ENCODE data around the gene EML3.
A peak's percentile ranks its signal among the peaks of the same experiment; 100 is the strongest.
"Not testable (repeated sequence)": the region's sequence is repeated elsewhere in the genome, so short reads cannot be mapped to it uniquely, and the experiment has no call there.

The EML3 gene

DNA sequence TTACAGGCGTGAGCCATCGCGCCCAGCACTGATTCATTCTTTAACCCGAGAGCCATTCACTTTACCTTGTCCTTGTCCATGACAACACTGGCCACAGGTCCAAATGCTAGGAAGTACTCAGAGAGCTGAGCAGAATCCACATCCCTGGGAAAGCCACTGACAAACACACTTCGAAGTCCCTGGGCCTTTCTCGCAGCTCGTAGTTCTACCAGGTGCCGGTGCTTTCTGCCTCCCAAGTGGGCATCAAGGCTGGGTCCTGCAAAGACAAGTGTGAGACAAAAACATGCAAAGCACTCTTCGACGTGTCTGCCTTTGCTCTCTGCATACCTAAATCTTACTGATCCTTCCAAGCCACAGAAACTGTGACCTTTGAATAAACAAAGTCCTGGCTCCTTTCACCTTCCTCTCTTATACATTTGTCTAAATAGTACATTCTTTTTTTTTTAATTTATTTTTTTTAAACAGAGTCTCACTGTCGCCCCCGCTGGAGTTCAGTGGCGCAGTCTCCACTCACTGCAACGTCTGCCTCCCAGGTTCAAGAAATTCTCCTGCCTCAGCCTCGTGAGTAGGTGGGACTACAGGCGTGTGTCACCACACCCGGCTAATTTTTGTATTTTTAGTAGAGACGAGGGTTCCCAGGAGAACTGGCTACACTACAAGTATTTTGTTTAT is 23.5 kb downstream of the EML3 start:
- no peak overlapping the region for H2BK5ac ChIP-seq (ENCODE audit: low read depth, low read length, poor library complexity, severe bottlenecking)
- no peak overlapping the region for H2BK120ac ChIP-seq (ENCODE audit: low read depth, low read length)
- H3K79me1 ChIP-seq (replicated peaks; ENCODE audit: low read length, poor library complexity, severe bottlenecking): peaks cover 19% of the 10 kb centered on the region
- H4K8ac ChIP-seq (ENCODE audit: low read length): no peak overlapping the region
- H2BK15ac ChIP-seq (ENCODE audit: low read depth, poor library complexity, severe bottlenecking): no peak overlapping the region
- DNase-seq: peak; percentile 57
- no peak overlapping the region for H3K4me2 ChIP-seq (ENCODE audit: low read length, poor library complexity, severe bottlenecking)
- H3K23ac ChIP-seq (ENCODE audit: low read length in 2 of 2): no peak overlapping the region
- H4K91ac ChIP-seq (ENCODE audit: low read length): no peak overlapping the region
- peak overlapping the region; percentile 30 for H3K9ac ChIP-seq (ENCODE audit: low read length)
- peaks cover 39 to 40% of the 10 kb centered on the region in 2 experiments for H3K36me3 ChIP-seq (ENCODE audit: control insufficient read depth in 1 of 2, insufficient read depth in 2 of 2, low read depth in 1 of 2, low read length in 2 of 2)
- H3K4ac ChIP-seq (ENCODE audit: low read depth in 1 of 2, low read length in 2 of 2): no peak overlapping the region
- H3K18ac ChIP-seq (ENCODE audit: low read depth in 1 of 2, low read length in 2 of 2): no peak overlapping the region
- H3K9me3 ChIP-seq (ENCODE audit: control insufficient read depth, low read length): no peaks in the 10 kb centered on the region
- H3K4me1 ChIP-seq (ENCODE audit: control insufficient read depth, insufficient read depth, low read depth, low read length): peaks cover 15% of the 10 kb centered on the region
- H3K27ac ChIP-seq (ENCODE audit: low read length, poor library complexity, severe bottlenecking): no peak overlapping the region
- H3K27me3 ChIP-seq (ENCODE audit: control insufficient read depth in 1 of 2, insufficient read depth in 1 of 2, low read length in 2 of 2): no peaks in the 10 kb centered on the region
- WGBS: 76% methylated on average over 15 of the region's 18 CpGs
- H2BK12ac ChIP-seq (ENCODE audit: low read length in 2 of 2): no peak overlapping the region
- no peak overlapping the region for H3K14ac ChIP-seq (ENCODE audit: low read length in 2 of 2)
- no peak overlapping the region for H2AFZ ChIP-seq (ENCODE audit: low read depth, low read length)
- no peak overlapping the region for H3K4me3 ChIP-seq (ENCODE audit: insufficient read depth in 1 of 2, low read depth in 1 of 2, low read length in 2 of 2)
- H2AK5ac ChIP-seq (ENCODE audit: low read length, severe bottlenecking): no peak overlapping the region

DNA sequence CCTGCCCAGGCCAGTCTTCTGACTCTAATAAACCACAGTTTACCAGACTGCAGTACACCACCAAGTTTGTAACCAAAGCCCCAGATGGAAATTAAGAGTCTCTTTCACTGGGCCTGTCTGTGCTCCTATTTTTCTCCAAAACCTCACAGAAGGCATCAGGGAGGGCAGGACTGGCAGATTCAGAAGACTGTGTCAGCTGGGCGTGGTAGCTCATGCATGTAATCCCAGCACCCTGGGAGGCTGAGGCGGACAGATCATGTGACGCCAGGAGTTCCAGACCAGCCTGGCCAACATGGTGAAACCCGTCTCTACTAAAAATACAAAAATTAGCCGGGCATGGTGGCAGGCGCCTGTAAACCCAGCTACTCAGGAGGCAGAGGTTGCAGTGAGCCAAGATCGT is 27.2 kb downstream of the EML3 start:
- not testable (repeated sequence) for H3K4me1 ChIP-seq (ENCODE audit: control insufficient read depth, insufficient read depth, low read depth, low read length); H3K14ac ChIP-seq (ENCODE audit: low read length in 2 of 2); H3K9ac ChIP-seq (ENCODE audit: low read length); H3K4ac ChIP-seq (ENCODE audit: low read depth in 1 of 2, low read length in 2 of 2); H3K18ac ChIP-seq (ENCODE audit: low read depth in 1 of 2, low read length in 2 of 2); H3K27ac ChIP-seq (ENCODE audit: low read length, poor library complexity, severe bottlenecking); H3K4me3 ChIP-seq (ENCODE audit: insufficient read depth in 1 of 2, low read depth in 1 of 2, low read length in 2 of 2); H2AFZ ChIP-seq (ENCODE audit: low read depth, low read length); H4K91ac ChIP-seq (ENCODE audit: low read length); H2BK15ac ChIP-seq (ENCODE audit: low read depth, poor library complexity, severe bottlenecking); H2BK12ac ChIP-seq (ENCODE audit: low read length in 2 of 2); H3K4me2 ChIP-seq (ENCODE audit: low read length, poor library complexity, severe bottlenecking); H3K27me3 ChIP-seq (ENCODE audit: control insufficient read depth in 1 of 2, insufficient read depth in 1 of 2, low read length in 2 of 2); H3K23ac ChIP-seq (ENCODE audit: low read length in 2 of 2); H3K9me3 ChIP-seq (ENCODE audit: control insufficient read depth, low read length); H2AK5ac ChIP-seq (ENCODE audit: low read length, severe bottlenecking); H2BK5ac ChIP-seq (ENCODE audit: low read depth, low read length, poor library complexity, severe bottlenecking); DNase-seq; H4K8ac ChIP-seq (ENCODE audit: low read length); H2BK120ac ChIP-seq (ENCODE audit: low read depth, low read length)
- 96% methylated on average over 7 of the region's 7 CpGs for WGBS
- H3K79me1 ChIP-seq (replicated peaks; ENCODE audit: low read length, poor library complexity, severe bottlenecking): peaks cover 25% of the 10 kb centered on the region
- peaks cover 35 to 52% of the 10 kb centered on the region in 2 experiments for H3K36me3 ChIP-seq (ENCODE audit: control insufficient read depth in 1 of 2, insufficient read depth in 2 of 2, low read depth in 1 of 2, low read length in 2 of 2)

DNA sequence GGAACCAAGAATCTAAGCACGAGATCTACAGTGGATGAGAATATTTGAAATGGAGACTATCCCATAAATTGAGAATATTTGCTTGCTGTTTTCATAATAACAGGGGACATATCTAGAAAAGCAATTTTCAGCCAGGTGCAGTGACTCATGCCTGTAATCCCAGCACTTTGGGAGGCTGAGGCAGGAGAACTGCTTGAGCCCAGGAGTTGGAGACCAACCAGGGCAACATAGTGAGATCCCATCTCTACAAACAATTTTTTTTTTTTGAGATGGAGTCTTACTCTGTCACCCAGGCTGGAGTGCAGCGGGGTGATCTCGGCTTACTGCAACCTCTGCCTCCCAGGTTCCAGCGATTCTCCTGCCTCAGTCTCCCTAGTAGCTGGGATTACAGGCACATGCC is 30.8 kb downstream of the EML3 start:
- peaks cover 19% of the 10 kb centered on the region for H3K79me1 ChIP-seq (replicated peaks; ENCODE audit: low read length, poor library complexity, severe bottlenecking)
- not testable (repeated sequence) for H2BK120ac ChIP-seq (ENCODE audit: low read depth, low read length); H3K9ac ChIP-seq (ENCODE audit: low read length); H3K4ac ChIP-seq (ENCODE audit: low read depth in 1 of 2, low read length in 2 of 2); H4K8ac ChIP-seq (ENCODE audit: low read length); H3K4me2 ChIP-seq (ENCODE audit: low read length, poor library complexity, severe bottlenecking); H3K27me3 ChIP-seq (ENCODE audit: control insufficient read depth in 1 of 2, insufficient read depth in 1 of 2, low read length in 2 of 2); H3K9me3 ChIP-seq (ENCODE audit: control insufficient read depth, low read length); H2AK5ac ChIP-seq (ENCODE audit: low read length, severe bottlenecking); DNase-seq; H3K4me3 ChIP-seq (ENCODE audit: insufficient read depth in 1 of 2, low read depth in 1 of 2, low read length in 2 of 2); H3K4me1 ChIP-seq (ENCODE audit: control insufficient read depth, insufficient read depth, low read depth, low read length); H3K27ac ChIP-seq (ENCODE audit: low read length, poor library complexity, severe bottlenecking); H2AFZ ChIP-seq (ENCODE audit: low read depth, low read length); H3K23ac ChIP-seq (ENCODE audit: low read length in 2 of 2); H3K14ac ChIP-seq (ENCODE audit: low read length in 2 of 2); H2BK12ac ChIP-seq (ENCODE audit: low read length in 2 of 2); H4K91ac ChIP-seq (ENCODE audit: low read length); H2BK5ac ChIP-seq (ENCODE audit: low read depth, low read length, poor library complexity, severe bottlenecking); H3K18ac ChIP-seq (ENCODE audit: low read depth in 1 of 2, low read length in 2 of 2); H2BK15ac ChIP-seq (ENCODE audit: low read depth, poor library complexity, severe bottlenecking)
- WGBS: 98% methylated on average over 3 of the region's 4 CpGs
- peaks cover 40 to 65% of the 10 kb centered on the region in 2 experiments for H3K36me3 ChIP-seq (ENCODE audit: control insufficient read depth in 1 of 2, insufficient read depth in 2 of 2, low read depth in 1 of 2, low read length in 2 of 2)

DNA sequence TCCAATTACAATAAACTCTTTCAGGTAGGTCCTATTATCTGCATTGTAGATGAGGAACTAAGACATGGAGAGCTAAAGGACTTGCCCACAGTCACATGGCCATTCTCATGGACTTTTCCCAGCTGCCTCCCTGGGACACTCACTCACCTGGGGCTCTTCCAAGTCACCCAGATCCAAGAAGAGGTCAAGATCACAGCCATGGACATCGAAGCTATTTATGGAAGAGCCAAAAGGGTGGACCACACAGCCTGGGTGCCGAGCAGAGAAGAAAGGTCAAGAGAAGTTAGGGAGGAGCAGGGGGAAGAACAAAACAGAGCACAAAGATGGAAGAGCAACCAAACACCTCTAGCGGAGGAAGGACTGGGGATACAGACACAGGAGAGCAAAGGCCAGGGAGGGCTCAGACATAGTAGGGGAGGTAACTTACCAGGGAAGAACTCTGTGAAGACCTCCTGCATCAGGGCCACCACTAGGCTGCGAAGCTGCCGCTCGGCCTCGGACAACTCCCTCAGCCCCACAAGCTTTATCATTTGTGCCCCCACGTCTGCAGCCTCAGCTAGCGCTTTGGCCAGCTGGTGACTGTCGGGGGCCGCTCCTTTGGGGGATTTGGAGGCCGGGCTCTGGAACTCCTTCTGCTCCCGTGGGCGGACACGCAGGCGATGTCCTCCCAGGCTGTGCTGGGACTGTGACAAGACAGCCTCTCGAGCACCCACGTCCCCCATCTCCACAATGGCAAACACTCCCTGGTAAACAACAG is 31.4 kb downstream of the EML3 start:
- H3K9me3 ChIP-seq (ENCODE audit: control insufficient read depth, low read length): no peaks in the 10 kb centered on the region
- H3K36me3 ChIP-seq (ENCODE audit: control insufficient read depth in 1 of 2, insufficient read depth in 2 of 2, low read depth in 1 of 2, low read length in 2 of 2): peaks cover 43 to 69% of the 10 kb centered on the region in 2 experiments
- H2AFZ ChIP-seq (ENCODE audit: low read depth, low read length): no peak overlapping the region
- H3K4me2 ChIP-seq (ENCODE audit: low read length, poor library complexity, severe bottlenecking): no peak overlapping the region
- no peak overlapping the region for H4K91ac ChIP-seq (ENCODE audit: low read length)
- H2BK5ac ChIP-seq (ENCODE audit: low read depth, low read length, poor library complexity, severe bottlenecking): no peak overlapping the region
- no peaks in the 10 kb centered on the region for H3K27me3 ChIP-seq (ENCODE audit: control insufficient read depth in 1 of 2, insufficient read depth in 1 of 2, low read length in 2 of 2)
- H3K14ac ChIP-seq (ENCODE audit: low read length in 2 of 2): no peak overlapping the region
- 97% methylated on average over 16 of the region's 18 CpGs for WGBS
- no peak overlapping the region for H3K4me3 ChIP-seq (ENCODE audit: insufficient read depth in 1 of 2, low read depth in 1 of 2, low read length in 2 of 2)
- no peak overlapping the region for H2BK12ac ChIP-seq (ENCODE audit: low read length in 2 of 2)
- no peak overlapping the region for H3K4ac ChIP-seq (ENCODE audit: low read depth in 1 of 2, low read length in 2 of 2)
- no peak overlapping the region for H3K23ac ChIP-seq (ENCODE audit: low read length in 2 of 2)
- no peak overlapping the region for H4K8ac ChIP-seq (ENCODE audit: low read length)
- H3K18ac ChIP-seq (ENCODE audit: low read depth in 1 of 2, low read length in 2 of 2): no peak overlapping the region
- H3K4me1 ChIP-seq (ENCODE audit: control insufficient read depth, insufficient read depth, low read depth, low read length): peaks cover 9% of the 10 kb centered on the region
- no peak overlapping the region for H3K9ac ChIP-seq (ENCODE audit: low read length)
- H2AK5ac ChIP-seq (ENCODE audit: low read length, severe bottlenecking): no peak overlapping the region
- peaks cover 23% of the 10 kb centered on the region for H3K79me1 ChIP-seq (replicated peaks; ENCODE audit: low read length, poor library complexity, severe bottlenecking)
- no peak overlapping the region for H2BK120ac ChIP-seq (ENCODE audit: low read depth, low read length)
- H3K27ac ChIP-seq (ENCODE audit: low read length, poor library complexity, severe bottlenecking): no peak overlapping the region
- H2BK15ac ChIP-seq (ENCODE audit: low read depth, poor library complexity, severe bottlenecking): no peak overlapping the region
- DNase-seq: no peak

Data from mesenchymal stem cell (in vitro differentiated cells and primary cell).